ENCODE data around the gene OASL. TPM values are rescaled to one million over a fixed set of nuclear protein-coding genes. Genes with fewer than 3 reads are reported as not detected.

Gene OASL
- total RNA-seq, 2 donors from 2014 or later, result 4.0 to 5.2 TPM

DNA sequence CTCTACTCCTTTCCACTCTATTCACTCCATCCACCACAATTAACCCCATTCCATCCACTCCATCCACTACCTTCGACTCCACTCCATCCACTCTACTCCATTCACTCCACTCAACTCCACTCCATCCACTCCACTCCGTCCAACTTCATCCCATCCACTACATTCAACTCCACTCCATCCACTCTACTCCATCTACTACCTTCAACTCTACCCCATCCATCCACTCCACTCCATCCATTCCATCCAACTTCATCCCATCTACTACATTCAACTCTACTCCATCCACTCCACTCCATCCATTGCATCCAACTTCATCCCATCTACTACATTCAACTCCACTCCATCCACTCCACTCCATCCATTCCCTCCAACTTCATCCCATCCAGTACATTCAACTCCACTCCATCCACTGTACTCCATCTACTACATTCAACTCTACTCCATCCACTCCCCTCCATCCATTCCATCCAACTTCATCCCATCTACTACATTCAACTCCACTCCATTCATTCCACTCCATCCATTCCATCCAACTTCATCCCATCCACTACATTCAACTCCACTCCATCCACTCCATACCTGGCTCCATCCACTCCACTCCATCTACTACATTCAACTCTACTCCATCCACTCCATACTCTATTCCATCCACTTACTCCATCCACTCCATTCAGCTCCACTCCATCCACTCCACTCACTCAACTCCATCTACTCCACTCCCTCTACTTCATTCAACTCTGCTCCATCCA lies 44.3 kb downstream of the OASL start:
- H3K36me3 Mint-ChIP-seq (ENCODE audit: low read depth), result no peaks in the 10 kb centered on the region

DNA sequence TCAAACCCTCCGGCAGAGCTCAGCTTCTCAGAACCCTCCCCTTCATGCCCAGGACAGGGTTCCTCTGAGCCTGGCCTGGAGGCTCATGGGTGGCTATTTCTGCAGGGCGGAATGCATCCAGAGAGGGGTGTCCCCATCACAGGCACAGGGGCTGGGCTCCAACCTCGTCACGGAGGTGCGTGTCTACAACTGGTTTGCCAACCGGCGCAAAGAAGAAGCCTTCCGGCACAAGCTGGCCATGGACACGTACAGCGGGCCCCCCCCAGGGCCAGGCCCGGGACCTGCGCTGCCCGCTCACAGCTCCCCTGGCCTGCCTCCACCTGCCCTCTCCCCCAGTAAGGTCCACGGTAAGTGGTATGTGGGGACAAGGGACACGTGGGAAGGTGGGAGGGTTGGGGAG lies 45.0 kb downstream of the OASL start:
- Mint-ChIP-seq H3K36me3 (ENCODE audit: low read depth) (no peaks in the 10 kb centered on the region), H3K4me1 (peaks cover 4% of the 10 kb centered on the region), H3K27me3 (peaks cover 20% of the 10 kb centered on the region), H3K27ac (no peak overlapping the region), H3K9me3 (no peaks in the 10 kb centered on the region), H3K4me3 (no peak overlapping the region)
- no peak for ATAC-seq (replicated peaks)

More for the DNA sequence above, 44.3 kb downstream of the OASL start:
- H3K9me3 Mint-ChIP-seq, result no peaks in the 10 kb centered on the region
- no peak for ATAC-seq (replicated peaks)
- H3K27ac Mint-ChIP-seq, result no peak overlapping the region
- no peak overlapping the region for H3K4me3 Mint-ChIP-seq
- peaks cover 20% of the 10 kb centered on the region for H3K27me3 Mint-ChIP-seq
- peaks cover 4% of the 10 kb centered on the region for H3K4me1 Mint-ChIP-seq

DNA sequence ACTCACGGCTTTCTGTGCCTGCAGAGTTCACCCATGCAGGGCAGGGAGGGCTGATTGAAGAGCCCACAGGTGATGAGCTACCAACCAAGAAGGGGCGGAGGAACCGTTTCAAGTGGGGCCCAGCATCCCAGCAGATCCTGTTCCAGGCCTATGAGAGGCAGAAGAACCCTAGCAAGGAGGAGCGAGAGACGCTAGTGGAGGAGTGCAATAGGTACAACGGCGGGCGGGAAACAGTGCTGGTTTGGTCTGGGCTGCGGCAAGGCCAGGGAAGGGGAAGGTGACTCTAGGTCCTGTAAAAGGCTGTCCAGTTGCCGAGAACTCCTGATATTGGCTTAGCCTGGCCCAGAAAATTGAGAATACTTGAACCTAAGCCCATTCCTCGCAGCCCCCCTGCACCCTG lies 45.5 kb downstream of the OASL start:
- no peaks in the 10 kb centered on the region for H3K36me3 Mint-ChIP-seq (ENCODE audit: low read depth)
- no peak for ATAC-seq (replicated peaks)
- no peak overlapping the region for H3K4me3 Mint-ChIP-seq
- no peak overlapping the region for H3K27ac Mint-ChIP-seq
- H3K27me3 Mint-ChIP-seq, result peaks cover 20% of the 10 kb centered on the region
- no peaks in the 10 kb centered on the region for H3K9me3 Mint-ChIP-seq
- H3K4me1 Mint-ChIP-seq, result peaks cover 4% of the 10 kb centered on the region

DNA sequence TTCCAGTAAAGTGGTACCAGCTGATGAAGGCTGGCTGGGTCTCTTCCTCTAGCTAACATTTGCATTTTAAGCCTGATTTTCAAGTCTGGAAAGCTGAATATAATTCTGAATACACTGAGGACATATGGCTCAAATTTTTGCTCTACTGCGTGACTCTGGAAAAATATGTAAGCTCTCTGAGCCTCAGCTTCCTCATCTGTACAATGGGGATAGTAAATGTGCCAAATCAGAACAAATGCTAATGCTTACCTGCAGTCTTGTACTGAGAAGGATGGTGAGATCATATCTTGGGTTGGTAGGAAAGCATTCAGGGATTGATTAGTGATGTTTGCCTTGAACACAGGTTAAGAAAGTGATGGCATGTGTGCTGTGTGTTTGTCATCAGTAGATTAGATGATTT lies 46.1 kb downstream of the OASL start:
- Mint-ChIP-seq H3K4me1 (peaks cover 4% of the 10 kb centered on the region), H3K9me3 (no peaks in the 10 kb centered on the region), H3K36me3 (ENCODE audit: low read depth) (no peaks in the 10 kb centered on the region), H3K27me3 (peaks cover 20% of the 10 kb centered on the region), H3K4me3 (no peak overlapping the region), H3K27ac (no peak overlapping the region)
- no peak for ATAC-seq (replicated peaks)

DNA sequence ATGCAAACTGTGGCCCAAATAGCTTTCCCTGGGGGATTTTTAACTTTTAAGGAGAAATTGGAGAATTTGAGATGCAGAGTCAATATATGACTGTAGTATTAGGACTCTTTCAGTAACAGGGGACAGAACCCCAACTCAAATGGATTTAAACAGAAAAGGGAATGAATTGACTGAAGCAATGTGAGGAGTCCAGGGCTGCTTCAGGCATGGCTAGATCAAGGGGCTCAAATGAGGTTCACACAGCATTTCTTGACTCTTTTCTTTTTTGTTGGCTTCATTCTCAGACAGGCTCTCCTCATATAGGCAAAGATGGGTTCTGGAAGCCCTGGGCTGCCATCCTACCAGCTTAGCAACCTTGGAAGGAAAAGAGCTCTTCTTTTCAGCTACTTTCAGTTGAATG lies 47.1 kb downstream of the OASL start:
- peaks cover 20% of the 10 kb centered on the region for H3K27me3 Mint-ChIP-seq
- no peaks in the 10 kb centered on the region for H3K9me3 Mint-ChIP-seq
- no peak overlapping the region for H3K4me3 Mint-ChIP-seq
- H3K4me1 Mint-ChIP-seq, result peaks cover 4% of the 10 kb centered on the region
- no peak overlapping the region for H3K27ac Mint-ChIP-seq
- no peak for ATAC-seq (replicated peaks)
- H3K36me3 Mint-ChIP-seq (ENCODE audit: low read depth), result no peaks in the 10 kb centered on the region

DNA sequence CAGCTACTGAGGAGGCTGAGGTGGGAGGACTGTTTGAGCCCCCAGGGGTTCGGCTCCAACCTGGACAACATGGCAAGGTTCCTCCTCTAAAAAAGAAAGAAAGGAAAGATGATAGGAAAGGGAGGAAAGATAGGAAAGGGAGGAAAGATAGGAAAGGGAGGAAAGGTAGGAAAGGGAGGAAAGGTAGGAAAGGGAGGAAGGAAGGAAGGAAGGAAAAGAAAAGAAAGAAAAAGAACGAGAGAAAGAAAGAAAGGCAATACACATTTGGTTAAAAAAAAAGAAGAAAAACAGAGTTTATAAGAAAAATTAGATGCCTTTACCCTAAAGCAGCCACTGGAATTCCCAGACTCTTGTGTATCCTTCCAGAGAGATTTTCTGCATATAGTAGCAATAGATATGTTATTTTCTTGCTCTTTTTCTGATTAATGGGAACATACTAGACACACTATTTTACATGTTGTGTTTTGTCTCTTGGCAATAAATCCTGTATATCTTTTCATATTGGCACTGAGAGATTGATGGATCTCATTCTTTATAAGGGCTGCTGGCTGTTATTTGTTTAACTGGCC lies 48.5 kb downstream of the OASL start:
- no peaks in the 10 kb centered on the region for H3K36me3 Mint-ChIP-seq (ENCODE audit: low read depth)
- peaks cover 4% of the 10 kb centered on the region for H3K4me1 Mint-ChIP-seq
- H3K27ac Mint-ChIP-seq, result no peak overlapping the region
- no peak for ATAC-seq (replicated peaks)
- no peak overlapping the region for H3K4me3 Mint-ChIP-seq
- peaks cover 17% of the 10 kb centered on the region for H3K27me3 Mint-ChIP-seq
- H3K9me3 Mint-ChIP-seq, result no peaks in the 10 kb centered on the region

DNA sequence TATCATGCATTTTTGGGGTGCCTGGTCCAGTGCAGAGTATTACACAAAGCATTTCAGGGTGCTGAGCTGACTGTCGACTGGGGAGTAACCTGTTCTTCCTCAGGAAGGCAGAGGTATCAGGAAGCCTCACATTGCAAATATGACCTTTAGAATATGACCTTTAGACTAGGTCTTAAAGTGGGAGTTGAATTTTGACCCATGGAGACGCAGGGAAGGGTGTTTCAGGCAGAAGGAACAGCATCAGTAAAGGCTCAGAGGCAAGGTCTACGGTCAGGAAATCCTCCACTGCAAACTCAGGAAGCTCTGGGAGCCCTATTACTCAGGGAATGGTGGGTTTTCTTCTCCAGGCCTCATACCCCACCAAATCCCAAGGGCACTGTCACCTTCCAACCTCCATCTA lies 49.4 kb downstream of the OASL start:
- H3K4me1 Mint-ChIP-seq, result peaks cover 2% of the 10 kb centered on the region
- no peaks in the 10 kb centered on the region for H3K36me3 Mint-ChIP-seq (ENCODE audit: low read depth)
- H3K27ac Mint-ChIP-seq, result no peak overlapping the region
- H3K9me3 Mint-ChIP-seq, result no peaks in the 10 kb centered on the region
- peaks cover 8% of the 10 kb centered on the region for H3K27me3 Mint-ChIP-seq
- no peak overlapping the region for H3K4me3 Mint-ChIP-seq
- ATAC-seq (replicated peaks), result no peak

DNA sequence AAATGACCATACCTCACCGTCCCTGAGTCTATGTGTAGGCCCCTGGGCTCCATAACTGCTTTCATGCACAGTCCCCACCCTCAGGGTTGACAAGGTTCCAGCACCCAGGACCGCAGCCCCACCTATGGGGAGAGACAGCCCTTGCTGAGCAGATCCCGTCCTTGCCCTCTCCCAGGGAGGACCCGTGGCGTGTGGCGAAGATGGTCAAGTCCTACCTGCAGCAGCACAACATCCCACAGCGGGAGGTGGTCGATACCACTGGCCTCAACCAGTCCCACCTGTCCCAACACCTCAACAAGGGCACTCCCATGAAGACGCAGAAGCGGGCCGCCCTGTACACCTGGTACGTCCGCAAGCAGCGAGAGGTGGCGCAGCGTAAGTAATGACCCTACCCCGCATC lies 50.4 kb downstream of the OASL start:
- H3K9me3 Mint-ChIP-seq, result no peaks in the 10 kb centered on the region
- H3K36me3 Mint-ChIP-seq (ENCODE audit: low read depth), result no peaks in the 10 kb centered on the region
- no peaks in the 10 kb centered on the region for H3K4me1 Mint-ChIP-seq
- no peak overlapping the region for H3K4me3 Mint-ChIP-seq
- no peak overlapping the region for H3K27ac Mint-ChIP-seq
- ATAC-seq (replicated peaks), result no peak
- H3K27me3 Mint-ChIP-seq, result peaks cover 4% of the 10 kb centered on the region

DNA sequence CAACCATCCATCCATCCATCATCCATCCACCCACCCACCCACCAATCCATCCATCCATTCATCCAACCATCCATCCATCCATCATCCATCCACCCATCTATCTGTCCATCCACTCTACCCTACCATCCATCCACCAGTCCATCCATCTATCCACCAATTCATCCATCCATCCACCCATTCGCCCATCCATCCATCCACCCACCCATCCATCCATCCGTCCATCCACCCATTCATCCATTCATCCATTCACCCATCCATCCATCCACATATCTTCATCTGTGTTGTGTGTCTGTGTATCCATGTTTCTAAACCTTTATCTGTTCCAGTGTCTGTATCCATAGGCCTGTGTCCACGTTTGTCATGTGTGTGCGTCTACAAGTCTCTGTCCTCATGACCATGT lies 50.8 kb downstream of the OASL start:
- no peaks in the 10 kb centered on the region for H3K4me1 Mint-ChIP-seq
- ATAC-seq (replicated peaks), result no peak
- H3K9me3 Mint-ChIP-seq, result no peaks in the 10 kb centered on the region
- no peaks in the 10 kb centered on the region for H3K36me3 Mint-ChIP-seq (ENCODE audit: low read depth)
- no peak overlapping the region for H3K27ac Mint-ChIP-seq
- H3K4me3 Mint-ChIP-seq, result no peak overlapping the region
- H3K27me3 Mint-ChIP-seq, result peaks cover 4% of the 10 kb centered on the region

DNA sequence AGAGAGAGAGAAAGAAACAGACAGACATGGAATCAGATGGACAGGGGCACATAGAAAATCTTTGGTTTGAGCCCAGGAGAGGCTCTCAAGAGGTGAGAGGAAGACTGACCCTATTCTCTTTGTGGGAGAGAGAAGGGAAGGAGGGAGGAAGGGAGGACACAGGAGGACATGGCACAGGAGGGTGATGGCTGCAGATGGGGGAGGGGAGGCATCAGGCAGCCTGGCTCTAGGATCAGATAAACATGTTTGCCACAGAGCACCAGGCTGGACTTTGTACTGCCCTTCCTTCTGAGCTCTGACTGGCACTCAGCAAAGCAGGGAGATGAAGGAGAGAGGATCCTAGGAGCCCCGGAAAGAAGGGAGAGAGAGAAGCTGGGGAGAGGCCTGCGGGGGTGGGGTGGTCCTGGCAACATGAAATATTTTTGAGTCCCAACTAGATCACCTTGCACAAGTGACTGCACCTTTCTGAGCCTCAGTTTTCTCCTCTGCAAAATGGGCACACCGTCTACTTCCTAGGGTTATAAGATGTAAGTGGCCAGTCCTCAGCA lies 54.6 kb downstream of the OASL start:
- no peak overlapping the region for H3K4me3 Mint-ChIP-seq
- no peak overlapping the region for H3K27ac Mint-ChIP-seq
- no peak for ATAC-seq (replicated peaks)
- no peaks in the 10 kb centered on the region for H3K9me3 Mint-ChIP-seq
- H3K4me1 Mint-ChIP-seq, result no peaks in the 10 kb centered on the region
- no peaks in the 10 kb centered on the region for H3K36me3 Mint-ChIP-seq (ENCODE audit: low read depth)
- no peaks in the 10 kb centered on the region for H3K27me3 Mint-ChIP-seq

DNA sequence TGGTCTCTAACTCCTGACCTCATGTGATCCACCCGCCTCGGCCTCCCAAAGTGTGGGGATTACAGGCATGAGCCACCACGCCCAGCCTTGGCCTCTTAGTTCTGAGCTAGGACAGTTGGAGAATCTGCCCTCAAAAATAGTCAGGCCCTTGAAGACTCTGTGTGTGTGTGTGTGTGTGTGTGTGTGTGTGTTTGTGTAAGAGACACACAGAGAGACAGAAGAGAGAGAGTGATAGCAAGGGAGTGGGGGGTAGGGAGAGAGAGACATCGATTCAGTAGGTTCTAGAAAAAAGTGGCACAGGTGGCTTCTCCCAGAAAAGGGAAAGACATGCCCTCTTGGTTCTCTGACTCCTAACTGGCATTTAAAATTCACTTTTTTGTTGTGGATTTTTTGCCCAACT lies 55.3 kb downstream of the OASL start:
- H3K4me3 Mint-ChIP-seq, result no peak overlapping the region
- H3K4me1 Mint-ChIP-seq, result no peaks in the 10 kb centered on the region
- no peak overlapping the region for H3K27ac Mint-ChIP-seq
- H3K9me3 Mint-ChIP-seq, result no peaks in the 10 kb centered on the region
- no peak for ATAC-seq (replicated peaks)
- H3K36me3 Mint-ChIP-seq (ENCODE audit: low read depth), result no peaks in the 10 kb centered on the region
- no peaks in the 10 kb centered on the region for H3K27me3 Mint-ChIP-seq

DNA sequence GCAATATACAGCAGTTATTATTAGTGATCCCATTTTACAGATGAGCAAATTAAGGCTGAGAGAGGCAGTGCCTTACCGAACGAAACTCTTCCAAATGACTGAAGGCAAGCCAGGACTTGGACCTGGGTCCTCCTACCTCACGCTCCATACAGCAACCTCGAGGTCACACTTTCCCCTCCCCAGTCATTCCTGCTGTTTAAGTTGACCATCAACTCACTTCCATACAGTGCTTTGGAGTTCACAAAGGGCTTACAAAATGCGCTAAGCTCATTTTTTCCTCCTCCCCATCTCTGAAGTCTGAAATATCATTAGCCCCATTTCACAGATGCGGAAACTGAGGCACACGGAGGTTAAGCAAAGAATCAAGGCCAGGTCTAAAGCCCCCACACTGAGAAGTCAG lies 56.4 kb downstream of the OASL start:
- ATAC-seq (replicated peaks), result no peak
- H3K36me3 Mint-ChIP-seq (ENCODE audit: low read depth), result no peaks in the 10 kb centered on the region

DNA sequence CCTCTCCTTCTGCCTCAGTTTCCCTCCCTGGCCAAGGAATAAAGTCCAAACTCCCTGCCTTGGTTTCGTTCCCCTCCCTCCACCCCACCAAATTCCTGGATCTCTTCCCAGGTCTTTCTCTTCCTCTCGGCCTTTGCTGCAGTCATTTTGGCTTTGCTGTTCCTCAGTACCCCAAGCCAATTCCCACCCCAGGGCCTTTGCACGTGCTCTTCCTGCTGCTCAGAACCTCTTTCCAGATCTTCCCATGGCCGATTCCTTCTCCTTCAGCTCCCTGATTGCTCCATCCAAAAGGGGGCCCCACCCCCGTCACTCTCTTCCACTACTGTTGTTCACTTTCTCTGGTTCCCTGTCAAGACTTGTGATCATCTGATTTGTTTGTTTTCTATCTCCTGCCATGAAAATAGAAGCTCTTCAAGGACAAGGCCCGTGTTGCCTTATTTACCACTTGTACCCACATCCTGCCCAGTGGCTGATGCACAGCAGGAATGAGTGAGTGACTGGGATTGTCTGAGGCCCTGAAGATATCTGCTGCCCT lies 57.6 kb downstream of the OASL start:
- ATAC-seq (replicated peaks), result no peak
- Mint-ChIP-seq H3K4me1 (no peaks in the 10 kb centered on the region), H3K27me3 (no peaks in the 10 kb centered on the region), H3K9me3 (no peaks in the 10 kb centered on the region), H3K4me3 (no peak overlapping the region), H3K27ac (peak overlapping the region; percentile 31), H3K36me3 (ENCODE audit: low read depth) (no peaks in the 10 kb centered on the region)

More for the DNA sequence above, 56.4 kb downstream of the OASL start:
- Mint-ChIP-seq H3K9me3 (no peaks in the 10 kb centered on the region), H3K4me3 (no peak overlapping the region), H3K27ac (no peak overlapping the region), H3K27me3 (no peaks in the 10 kb centered on the region), H3K4me1 (no peaks in the 10 kb centered on the region)

DNA sequence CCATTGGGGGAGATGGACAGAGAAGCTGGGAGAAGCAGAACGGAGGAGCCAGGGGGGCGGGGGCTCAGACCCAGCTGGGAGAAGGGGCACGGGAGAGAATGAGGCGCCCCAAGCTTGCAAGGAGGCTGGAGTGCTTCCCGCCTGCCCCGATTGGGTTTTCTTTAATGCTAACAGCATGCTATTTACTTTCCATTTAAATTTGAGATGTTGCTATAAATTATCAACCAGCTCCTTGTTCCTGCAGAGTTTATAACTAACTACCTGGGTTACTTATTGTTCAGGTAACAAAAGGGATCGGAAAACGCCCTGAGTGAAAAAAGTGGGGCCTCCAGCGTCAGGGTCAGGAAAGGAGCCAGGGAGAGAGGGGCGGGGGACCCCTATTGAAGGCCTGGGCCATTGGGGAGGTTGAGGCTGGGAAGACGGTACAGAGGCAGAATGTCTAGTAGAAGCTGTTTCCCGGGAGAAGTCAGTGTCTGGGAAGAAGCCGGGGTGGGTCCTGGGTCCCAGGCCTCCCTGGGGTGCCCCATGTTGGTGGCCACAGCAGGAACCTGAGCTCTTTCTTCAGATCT lies 58.2 kb downstream of the OASL start:
- Mint-ChIP-seq H3K27me3 (no peaks in the 10 kb centered on the region), H3K4me3 (no peak overlapping the region), H3K4me1 (no peaks in the 10 kb centered on the region), H3K27ac (no peak overlapping the region), H3K9me3 (no peaks in the 10 kb centered on the region), H3K36me3 (ENCODE audit: low read depth) (no peaks in the 10 kb centered on the region)
- ATAC-seq (replicated peaks), result no peak
